NCI-H1436 (cell line): ENCODE results near the gene IGSF11.
A peak's percentile ranks its signal among the peaks of the same experiment; 100 is the strongest.
"Not testable (repeated sequence)": the region's sequence is repeated elsewhere in the genome, so short reads cannot be mapped to it uniquely, and the experiment has no call there.

ENCODE experiments used
- DNase-seq: peaks from one replicate; lab custom pipeline; 2025; lab: John Stamatoyannopoulos, UW

The IGSF11 gene

GRCh38 chr3:119034256-119035013, at the start of gene IGSF11:
IGSF11 (minus strand) TSS chr3:119034846; CDS start chr3:119034582, 264 bp downstream.
- DNase-seq = peak; percentile 47

- no peak for DNase-seq
These were observed 45.7 kb upstream of the IGSF11 start for GRCh38 chr3:119080364-119080763.

GRCh38 chr3:119073258-119074001, 38.8 kb upstream of the IGSF11 start:
- no peak for DNase-seq

- DNase-seq = not testable (repeated sequence)
These were observed 37.8 kb upstream of the IGSF11 start for GRCh38 chr3:119072451-119072850.

GRCh38 chr3:119069725-119070124, 35.1 kb upstream of the IGSF11 start:
- DNase-seq = no peak

- DNase-seq = no peak
These were observed 28.8 kb upstream of the IGSF11 start for GRCh38 chr3:119063471-119063870.

- DNase-seq = no peak
These were observed 28.2 kb upstream of the IGSF11 start for GRCh38 chr3:119062892-119063291.

- DNase-seq = no peak
These were observed 9.9 kb upstream of the IGSF11 start for GRCh38 chr3:119044593-119044992.

GRCh38 chr3:119042162-119042561, 7.5 kb upstream of the IGSF11 start:
- DNase-seq = no peak

- DNase-seq = no peak
These were observed 334 bp upstream of the IGSF11 start for GRCh38 chr3:119035014-119035346.

- DNase-seq = no peak
These were observed 1.0 kb downstream of the IGSF11 start for GRCh38 chr3:119033393-119034255.

- no peak for DNase-seq
These were observed 9.4 kb downstream of the IGSF11 start for GRCh38 chr3:119025171-119025795.

GRCh38 chr3:119019767-119020518, 14.7 kb downstream of the IGSF11 start:
- DNase-seq = no peak

GRCh38 chr3:119018690-119019463, 15.8 kb downstream of the IGSF11 start:
- DNase-seq = no peak

GRCh38 chr3:119015942-119016341, 18.7 kb downstream of the IGSF11 start:
- no peak for DNase-seq

- DNase-seq = no peak
These were observed 20.7 kb downstream of the IGSF11 start for GRCh38 chr3:119013951-119014350.

GRCh38 chr3:119011528-119011927, 23.1 kb downstream of the IGSF11 start:
- no peak for DNase-seq

GRCh38 chr3:118997190-118997589, 37.5 kb downstream of the IGSF11 start:
- no peak for DNase-seq

- DNase-seq = no peak
These were observed 42.9 kb downstream of the IGSF11 start for GRCh38 chr3:118991775-118992174.

GRCh38 chr3:118990823-118991560, 43.7 kb downstream of the IGSF11 start:
- DNase-seq = no peak
